ENCODE data around the gene HOXA6. TPM values are rescaled to one million over a fixed set of nuclear protein-coding genes. Genes with fewer than 3 reads are reported as not detected.

HOXA6 gene
- total and polyA plus RNA-seq, 10 of the 15 experiments (the other 5 are each of a cell fraction or from before 2014, with no cell fraction given), result 0.08 TPM; not detected in 9

DNA sequence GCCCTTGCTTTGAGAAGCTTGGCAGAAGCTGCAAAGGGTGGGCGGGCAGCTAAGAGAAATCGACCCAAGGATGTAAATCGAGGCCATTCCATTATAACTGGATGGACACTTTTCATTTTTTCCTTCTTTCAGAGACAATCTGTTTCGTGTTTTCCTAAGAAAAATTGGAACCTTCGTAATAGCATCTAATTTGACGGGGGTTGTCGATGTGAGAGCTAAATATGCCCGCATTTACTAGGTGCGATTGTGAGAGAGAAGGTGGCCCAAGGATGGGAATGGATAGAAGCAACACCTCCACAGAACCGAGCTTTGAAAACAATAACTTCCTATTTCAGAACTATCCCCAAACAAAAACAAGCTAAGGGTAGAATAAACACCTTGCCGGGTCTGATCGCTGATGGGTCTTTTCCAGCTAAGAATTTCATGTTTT, 16.2 kb downstream of the HOXA6 start:
- H4K20me1 ChIP-seq (ENCODE audit: control insufficient read depth, insufficient read depth), result no peaks in the 10 kb centered on the region
- WGBS (ENCODE audit: insufficient coverage, insufficient replicate concordance, low lambda C conversion rate, missing lambda C conversion rate), result 70% methylated on average over 12 of the region's 12 CpGs
- POLR2A ChIA-PET, result no interaction called here
- H3K4me3 ChIP-seq, result no peak overlapping the region
- CTCF ChIA-PET, result interaction anchor here (1.1 kb wide), 1 partner anchor 450 kb away, joined by 3 read pairs; no protein-coding TSS in a partner anchor
- RAD21 ChIA-PET (ENCODE audit: unreplicated experiment), result interaction anchor here (0.7 kb wide), 1 partner anchor 19 kb away, joined by 3 read pairs; no protein-coding TSS in a partner anchor
- DNase-seq (ENCODE audit: low read depth, low spot score), result no peak
- ATAC-seq, result no peak
- H3K27ac ChIP-seq (ENCODE audit: control insufficient read depth, insufficient read depth), result no peak overlapping the region
- no peaks in the 10 kb centered on the region; the same call in 1 of the 2 replicates for H3K4me1 ChIP-seq (ENCODE audit: control insufficient read depth, insufficient read depth, low read length)
- H3K9me3 ChIP-seq (replicated peaks; ENCODE audit: control insufficient read depth, insufficient read depth, low read length), result no peaks in the 10 kb centered on the region; the same call in 2 of the 3 replicates
- H3K27me3 ChIP-seq (replicated peaks in 1 of 2; ENCODE audit: control insufficient read depth in 2 of 2, insufficient read depth in 2 of 2, low read length in 1 of 2), result peaks cover 2 to 4% of the 10 kb centered on the region in 2 experiments; a peak in 2 of 4 replicates
- SMC1A ChIA-PET (ENCODE audit: uncharacterized antibody, unreplicated experiment), result interaction anchor here (1.1 to 1.2 kb wide), 2 partner anchors 10 to 48 kb away, joined by 3 read pairs; no protein-coding TSS in a partner anchor
- no peaks in the 10 kb centered on the region for H3K79me2 ChIP-seq (ENCODE audit: control insufficient read depth, insufficient read depth, low read length)
- FAIRE-seq, result no peak
- intact Hi-C loops (cut with micrococcal nuclease; ENCODE audit: unreplicated experiment) (no loop called here), in situ Hi-C loops (cut with MboI) (no loop called here)
- TF ChIP-seq KDM1A (IDR thresholded peaks at IDR 0.05; ENCODE audit: borderline replicate concordance), result no peak
- no peak for TF ChIP-seq CHD1 (IDR thresholded peaks at IDR 0.05; ENCODE audit: low read depth, low read length)
- TF ChIP-seq EP300 (IDR thresholded peaks at IDR 0.05; ENCODE audit: borderline replicate concordance in 1 of 2, control insufficient read depth in 1 of 2, low read depth in 2 of 2, low read length in 2 of 2), result no peak
- TF ChIP-seq ELK1 (IDR thresholded peaks at IDR 0.05; ENCODE audit: low read depth, low read length), result no peak
- TF ChIP-seq BCL11A (IDR thresholded peaks at IDR 0.05; ENCODE audit: low read depth, low read length), result no peak
- TF ChIP-seq TCF3 (IDR thresholded peaks at IDR 0.05; ENCODE audit: borderline replicate concordance, insufficient read depth, low read depth, low read length), result no peak
- no peak for TF ChIP-seq ZSCAN29 (IDR thresholded peaks at IDR 0.05)
- no peak for TF ChIP-seq POLR2A (IDR thresholded peaks at IDR 0.05; ENCODE audit: low read depth, low read length)
- no peaks in the 10 kb centered on the region for H3K36me3 ChIP-seq (ENCODE audit: control insufficient read depth in 2 of 2, insufficient read depth in 2 of 2, low read length in 1 of 2)
- H3K9ac ChIP-seq (ENCODE audit: control insufficient read depth, insufficient read depth, low read length), result no peak overlapping the region
- H3K4me2 ChIP-seq (ENCODE audit: control insufficient read depth, insufficient read depth), result 0 out of 2 replicates have a peak overlapping the region, but pooled peaks have one; percentile 22
- H2AFZ ChIP-seq (ENCODE audit: control insufficient read depth, low read depth, low read length), result peak overlapping the region; percentile 75
- BruUV-seq (replicated peaks), result no TSS peak

Measured in GM12878 (cell line).